Common myeloid progenitor, CD34-positive (primary cell): Measurements from ENCODE around the gene PNPT1.

Source experiments
- CTCF ChIA-PET: fragments of 350-600 bp; sonication (Branson Sonifier 250); formaldehyde crosslinking; loops from one replicate; lab custom pipeline; 2021; ENCODE audit warnings: antibody characterized with exemption; lab: Charles Lee
- POLR2A ChIA-PET: fragments of 350-600 bp; sonication (Branson Sonifier 250); formaldehyde crosslinking; loops from one replicate; lab custom pipeline; 2021; ENCODE audit warnings: antibody characterized with exemption; lab: Charles Lee
- DNase-seq, 3 donors: peaks; one replicate each; pipeline versions ENCODE4 v3.0.0 to v3.0.0-alpha.2; 2013
- H3K27ac ChIP-seq, 2 experiments: 1 replicate in 1 of 2; 2 replicates in 1 of 2; pipeline ENCODE4 v1.7.0; 2013; ENCODE audit warnings: inconsistent platforms in 2 of 2, low read length in 2 of 2, mild to moderate bottlenecking in 2 of 2, low read depth in 1 of 2, moderate library complexity in 1 of 2; ENCODE audit not compliant: severe bottlenecking in 2 of 2, insufficient read depth in 1 of 2, poor library complexity in 1 of 2
- H3K27me3 ChIP-seq, 5 experiments: replicated peaks in 2 of 5; 1 replicate in 3 of 5; 2 replicates in 2 of 5; pipeline versions ENCODE4 v1.6.1 to v1.7.0; 2013; ENCODE audit warnings: low read length in 4 of 5, mild to moderate bottlenecking in 2 of 5, moderate library complexity in 2 of 5, inconsistent platforms in 1 of 5; ENCODE audit not compliant: insufficient read depth in 5 of 5, control insufficient read depth in 4 of 5
- H3K36me3 ChIP-seq, 4 experiments: 1 replicate in 2 of 4; 2 replicates in 2 of 4; pipeline versions ENCODE4 v1.6.1 to v1.7.0; 2013; ENCODE audit warnings: low read length in 3 of 4, control low read depth in 1 of 4, mild to moderate bottlenecking in 1 of 4; ENCODE audit not compliant: control insufficient read depth in 4 of 4, insufficient read depth in 4 of 4
- H3K4me1 ChIP-seq, 4 experiments: 1 replicate in 3 of 4; 2 replicates in 1 of 4; pipeline versions ENCODE4 v1.6.1 to v1.7.1; 2013; ENCODE audit warnings: low read length in 3 of 4, mild to moderate bottlenecking in 3 of 4, control low read depth in 1 of 4, inconsistent platforms in 1 of 4, moderate library complexity in 1 of 4; ENCODE audit not compliant: control insufficient read depth in 4 of 4, insufficient read depth in 4 of 4; ENCODE audit errors: control extremely low read depth in 1 of 4
- H3K4me3 ChIP-seq, 7 experiments: 1 replicate in 4 of 7; 2 replicates in 3 of 7; pipeline versions ENCODE4 v1.5.1 to v1.7.0; 2013; ENCODE audit warnings: mild to moderate bottlenecking in 7 of 7, low read length in 6 of 7, moderate library complexity in 6 of 7, inconsistent platforms in 2 of 7, low read depth in 2 of 7, control low read depth in 1 of 7; ENCODE audit not compliant: insufficient read depth in 4 of 7, control insufficient read depth in 1 of 7; ENCODE audit errors: extremely low read depth in 1 of 7
- H3K9me3 ChIP-seq, 5 experiments: 1 replicate in 4 of 5; 2 replicates in 1 of 5; pipeline versions ENCODE4 v1.6.1 to v1.7.1; 2013; ENCODE audit warnings: low read length in 4 of 5, mild to moderate bottlenecking in 2 of 5, inconsistent platforms in 1 of 5, low read depth in 1 of 5, moderate library complexity in 1 of 5; ENCODE audit not compliant: control insufficient read depth in 4 of 5, insufficient read depth in 2 of 5; ENCODE audit errors: control extremely low read depth in 1 of 5
- WGBS: methylation state at CpG from one replicate; pipeline ENCODE4 v1.1.5; 2013; ENCODE audit not compliant: insufficient coverage; 5-methylcytosine and 5-hydroxymethylcytosine counted together

Gene PNPT1

GRCh38 chr2:55585451-55586080 is 108.1 kb downstream of the PNPT1 start:
- Histone ChIP-seq H3K4me3 (no peak overlapping the region), H3K4me1 (peaks cover 0 to 14% (median 4%) of the 10 kb centered on the region in 4 experiments), H3K27me3 (no peaks in the 10 kb centered on the region), H3K9me3 (no peaks in the 10 kb centered on the region), H3K27ac (peak overlapping the region in 1 of 2 experiments; percentile 52), H3K36me3 (peaks cover 15 to 33% (median 24%) of the 10 kb centered on the region in 4 experiments)
- DNase-seq, result peak in 2 of 3 donors; percentile 19 to 27
- ChIA-PET CTCF (interaction anchor here (1.0 to 1.6 kb wide), 2 partner anchors 12 to 33 kb away, joined by 3 read pairs; no protein-coding TSS in a partner anchor), POLR2A (no interaction called here)
- 80% methylated on average over 1 of the region's 2 CpGs for WGBS
